ENCODE measurements around the gene MGAT4D.

- TF ChIP-seq CTCF (IDR thresholded peaks at IDR 0.05) (no peak), REST (IDR thresholded peaks at IDR 0.05; ENCODE audit: low read depth, low read length) (no peak), RAD21 (IDR thresholded peaks at IDR 0.05; ENCODE audit: low read length) (no peak)
These were observed 47.7 kb downstream of the MGAT4D start for GRCh38 chr4:140450352-140450751.
